Motor neuron (in vitro differentiated cells): Measurements from ENCODE around the gene RPS21. TPM values are rescaled to one million over a fixed set of nuclear protein-coding genes. Genes with fewer than 3 reads are reported as not detected.

Experiments
- ATAC-seq, 8 experiments: fragments of 200-7000 bp; cut with Tn5 transposase; replicated peaks in 6 of 8; 2 replicates each; pipeline ENCODE4 v1.8.0; 2021; ENCODE audit warnings: mild to moderate bottlenecking in 8 of 8, moderate library complexity in 8 of 8
- H3K27ac ChIP-seq, 2 donors: fragments of 250-450 bp; sonication (Bioruptor Pico); 2 replicates each; pipeline ENCODE4 v1.9.0; 2021; ENCODE audit warnings: antibody characterized with exemption in 2 of 2, mild to moderate bottlenecking in 2 of 2, moderate library complexity in 1 of 2
- H3K4me1 ChIP-seq, 2 donors: fragments of 250-450 bp; sonication (Bioruptor Pico); replicated peaks in 1 of 2; 2 replicates each; pipeline ENCODE4 v1.6.1; 2021; ENCODE audit warnings: antibody characterized with exemption in 2 of 2, mild to moderate bottlenecking in 2 of 2, moderate library complexity in 1 of 2
- H3K4me3 ChIP-seq, 5 donors: fragments of 250-450 bp; sonication (Bioruptor Pico); 2 replicates each; pipeline ENCODE4 v1.9.0; 2021; ENCODE audit warnings: antibody characterized with exemption in 5 of 5, mild to moderate bottlenecking in 5 of 5, moderate library complexity in 4 of 5
- WGBS, 10 experiments: fragments of 450-650 bp; shearing (Covaris generic); methylation state at CpG; one replicate each; pipeline ENCODE4 v1.0.0; 2022; 5-methylcytosine and 5-hydroxymethylcytosine counted together
- in situ Hi-C, 9 experiments: fragments of 400-800 bp; cut with MboI; loops; one replicate each; pipeline ENCODE4 v1.15.0; 2021; ENCODE audit warnings: low sequenced_read_pairs in 9 of 9, low pct_unique_long_range_greater_than_20kb in 2 of 9; ENCODE audit not compliant: unreplicated experiment in 9 of 9
- total RNA-seq, 8 experiments: library from RNA; unstranded; fragments of 300-600 nt; gene quantifications; 2 replicates each; pipeline versions ENCODE4 v1.2.3 to v1.2.4, GENCODE V29; 2022

RPS21 gene
- total RNA-seq, 8 experiments from 2014 or later: 960 to 3,776 (median 2,338) TPM

GRCh38 chr20:62426699-62427131 is 39.8 kb downstream of the RPS21 start:
- Histone ChIP-seq H3K4me1 (peaks cover 26 to 28% of the 10 kb centered on the region in 2 donors), H3K27ac (no peak overlapping the region), H3K4me3 (no peak overlapping the region)
- in situ Hi-C loops: no loop called here
- 55 to 100% (median 58%) methylated on average over 2 to 7 of the region's 22 CpGs; no CpG with 5 or more reads in 6 of the 10 experiments for WGBS, 10 experiments
- ATAC-seq: peak in 3 of 8 experiments; percentile 10 to 12 (median 12)

DNA sequence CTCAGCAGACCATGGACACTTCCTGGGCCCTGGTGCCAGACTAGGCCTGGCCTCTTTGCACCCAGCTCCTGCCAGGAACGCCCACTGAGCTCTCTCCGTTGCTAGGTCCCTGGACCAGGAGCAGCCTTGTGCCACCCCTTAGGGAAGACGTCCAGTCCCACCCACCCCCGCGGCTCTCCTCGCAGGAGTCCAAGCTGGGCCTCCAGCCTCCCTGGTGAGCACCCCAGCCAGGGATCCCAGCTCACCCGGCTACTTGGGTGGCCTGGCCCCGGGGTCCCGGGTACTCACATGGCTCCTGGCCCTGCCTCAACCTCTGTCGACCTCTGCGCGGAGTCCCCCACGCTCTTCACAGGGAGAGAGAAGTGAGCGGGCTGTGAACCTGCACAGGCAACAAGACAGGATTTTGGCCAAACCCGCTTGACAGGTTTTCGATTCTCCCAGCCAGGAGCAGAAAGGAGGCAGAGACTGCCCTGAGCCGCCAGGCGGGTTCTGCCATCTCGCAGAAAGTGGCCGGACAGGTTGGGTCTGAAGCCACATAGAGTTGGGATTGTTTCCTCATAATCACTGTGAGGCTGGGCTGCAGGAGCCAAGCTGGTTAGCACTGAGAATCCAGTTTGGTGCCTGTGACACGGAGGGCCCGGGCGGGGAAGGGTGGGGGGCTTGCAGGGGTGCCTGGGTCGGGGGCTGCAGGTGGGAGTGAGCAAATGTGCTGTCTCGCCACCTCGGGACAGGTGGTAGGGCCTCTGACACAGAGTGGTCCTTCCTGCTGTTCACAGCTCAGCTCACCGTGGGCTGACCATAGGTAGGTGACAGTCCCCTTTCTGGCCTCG is 40.5 kb downstream of the RPS21 start, which contains the start of gene RBBP8NL:
RBBP8NL (minus strand) TSS at position 368 of the 830 bp plus-strand sequence. CDS start 7,892 bp downstream, outside the sequence.
- Histone ChIP-seq H3K27ac (no peak within 1 kb of the TSS), H3K4me3 (no peak within 1 kb of the TSS), H3K4me1 (peaks cover 26 to 28% of the 10 kb centered on the region in 2 donors)
- WGBS, 10 experiments: 33 to 96% (median 84%) methylated on average over 4 to 9 of the region's 28 CpGs; no CpG with 5 or more reads in 7 of the 10 experiments
- in situ Hi-C loops: no loop called here
- peak in 1 of 8 experiments; percentile 1 for ATAC-seq

- Histone ChIP-seq H3K4me3 (no peak overlapping the region), H3K27ac (no peak overlapping the region), H3K4me1 (peaks cover 26 to 28% of the 10 kb centered on the region in 2 donors)
- peak in 3 of 8 experiments; percentile 3 to 59 (median 53) for ATAC-seq
- 95% methylated on average over 3 of the region's 10 CpGs; no CpG with 5 or more reads in 9 of the 10 experiments for WGBS, 10 experiments
- in situ Hi-C loops: no loop called here
Observed at GRCh38 chr20:62428002-62428372, 41.1 kb downstream of the RPS21 start.

DNA sequence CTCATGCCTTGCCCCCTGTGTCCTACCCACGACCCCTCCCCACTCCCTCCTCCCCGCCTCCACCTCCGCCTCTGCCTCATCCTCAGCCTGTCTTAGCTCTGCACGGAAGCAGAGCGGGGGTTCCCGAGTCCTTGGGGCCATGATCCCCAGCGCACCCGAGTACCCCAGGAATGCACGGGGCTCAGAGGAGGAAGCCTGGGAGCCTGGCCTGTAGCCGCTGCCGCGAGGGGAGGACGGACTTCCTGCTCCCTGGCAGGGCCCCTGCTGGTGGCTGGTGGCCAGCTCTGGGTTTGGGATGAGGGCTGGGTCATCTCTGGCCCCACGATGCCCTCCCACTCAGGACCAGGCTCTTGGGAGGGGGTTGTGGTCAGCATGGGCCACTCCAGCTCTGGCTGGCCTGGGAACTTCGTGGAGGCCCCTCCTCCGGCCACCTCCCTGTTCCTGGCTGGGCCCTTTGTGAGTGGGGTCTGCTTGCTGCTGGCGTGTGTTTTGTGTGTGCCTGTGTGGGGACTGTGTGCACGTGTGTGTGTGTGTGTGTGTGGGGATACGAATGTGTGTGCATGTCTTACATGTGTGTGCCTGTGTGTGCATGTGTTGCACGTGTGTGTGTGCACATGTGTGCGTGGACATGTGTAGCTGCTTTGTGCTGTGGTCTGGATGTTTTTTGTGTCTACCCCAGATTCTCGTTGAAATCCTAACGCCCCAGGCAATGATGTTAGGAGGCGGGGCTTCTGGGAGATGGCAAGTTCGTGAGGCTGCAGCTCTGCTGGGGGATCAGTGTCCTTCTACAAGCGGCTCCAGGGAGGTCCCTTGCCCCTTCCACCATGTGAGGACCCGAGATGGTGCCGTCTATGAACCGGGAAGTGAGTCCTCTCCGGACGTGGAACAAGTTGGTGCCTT is 41.7 kb downstream of the RPS21 start:
- H3K4me1 ChIP-seq: peaks cover 20 to 21% of the 10 kb centered on the region in 2 donors
- peak in 5 of 8 experiments; percentile 7 to 39 (median 14) for ATAC-seq
- no peak overlapping the region for H3K4me3 ChIP-seq
- H3K27ac ChIP-seq: no peak overlapping the region
- WGBS, 10 experiments: 18 to 100% (median 52%) methylated on average over 1 to 11 of the region's 31 CpGs; no CpG with 5 or more reads in 3 of the 10 experiments
- in situ Hi-C loops: no loop called here

DNA sequence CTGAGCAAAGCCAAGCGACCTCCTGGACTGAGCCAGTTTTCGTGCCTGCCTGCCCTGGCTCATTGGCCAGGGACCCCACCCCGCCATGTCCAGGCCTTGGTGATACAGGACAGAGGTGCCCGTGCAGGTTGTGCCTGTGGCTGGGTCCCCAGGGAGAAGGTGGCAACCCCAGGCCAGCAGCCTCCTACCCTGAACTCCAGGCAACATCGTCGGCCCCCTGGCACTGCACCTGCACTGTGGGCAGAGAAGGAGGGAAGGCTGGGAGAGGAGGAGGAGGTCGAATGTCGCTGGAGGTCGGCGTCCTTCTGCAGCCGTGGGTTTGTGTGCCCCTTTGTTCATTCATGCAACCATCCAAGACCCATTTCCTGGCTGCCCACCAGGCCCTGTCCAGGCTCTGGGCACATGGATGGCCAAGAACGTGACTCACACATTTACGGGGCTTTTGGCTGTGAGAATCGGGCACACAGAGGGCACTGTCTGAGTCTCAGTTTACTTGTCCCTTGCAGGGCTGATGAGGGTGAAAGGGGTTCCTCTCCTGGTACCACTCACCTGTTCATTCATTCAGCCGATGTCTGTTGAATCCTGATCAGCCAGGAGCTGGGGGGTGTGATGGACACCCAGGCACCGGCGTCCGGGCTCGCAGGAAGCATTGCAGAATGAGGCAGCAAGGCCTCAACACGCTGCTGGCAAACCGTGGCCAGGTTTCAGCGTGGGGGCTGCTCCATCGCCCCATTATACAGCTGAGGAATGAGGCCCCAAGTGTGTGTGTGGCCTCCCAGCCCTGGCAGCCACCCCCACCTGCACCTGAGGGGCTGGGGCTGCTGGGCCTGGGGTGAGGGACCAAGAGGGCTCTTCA is 42.8 kb downstream of the RPS21 start:
- Histone ChIP-seq H3K27ac (no peak overlapping the region), H3K4me1 (peaks cover 20 to 24% of the 10 kb centered on the region in 2 donors), H3K4me3 (no peak overlapping the region)
- in situ Hi-C loops: no loop called here
- WGBS, 10 experiments: 3 to 94% (median 74%) methylated on average over 2 to 7 of the region's 23 CpGs; no CpG with 5 or more reads in 6 of the 10 experiments
- ATAC-seq: no peak

- no peak overlapping the region for H3K4me3 ChIP-seq
- H3K4me1 ChIP-seq: peaks cover 19 to 24% of the 10 kb centered on the region in 2 donors
- no peak for ATAC-seq
- 68% methylated on average over 4 of the region's 10 CpGs; no CpG with 5 or more reads in 9 of the 10 experiments for WGBS, 10 experiments
- H3K27ac ChIP-seq: no peak overlapping the region
- in situ Hi-C loops: no loop called here
Observed at GRCh38 chr20:62430311-62430853, 43.5 kb downstream of the RPS21 start.

DNA sequence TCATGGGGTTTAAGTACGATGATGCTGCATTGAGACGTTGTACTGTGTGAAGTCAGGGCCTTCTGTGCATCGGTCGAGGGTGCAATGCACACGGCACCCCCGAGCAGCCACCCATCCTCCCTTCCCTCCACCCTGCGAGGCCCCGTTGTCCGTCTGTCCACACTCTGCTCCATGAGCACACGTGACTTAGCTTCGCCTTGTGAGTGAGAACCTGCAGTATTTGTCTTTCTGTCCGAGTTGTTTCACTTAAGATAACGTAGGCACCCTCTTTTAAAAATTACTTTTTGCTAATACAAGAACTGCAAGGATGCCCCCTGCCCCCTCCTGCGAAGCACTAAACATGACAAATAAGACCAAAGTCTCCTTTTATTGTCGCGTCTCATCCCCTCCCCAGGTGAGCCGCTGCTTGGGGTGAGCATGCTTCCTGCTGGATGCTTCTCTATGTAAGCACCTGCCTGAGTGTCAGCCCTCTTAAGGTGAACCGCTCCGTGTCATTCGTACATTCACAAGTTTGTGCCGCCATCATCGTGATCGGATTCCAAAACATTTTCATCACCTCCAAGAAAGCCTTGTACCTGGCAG is 44.1 kb downstream of the RPS21 start:
- no peak overlapping the region for H3K27ac ChIP-seq
- H3K4me3 ChIP-seq: no peak overlapping the region
- no peak for ATAC-seq
- 23 to 87% (median 77%) methylated on average over 6 to 14 of the region's 23 CpGs; no CpG with 5 or more reads in 3 of the 10 experiments for WGBS, 10 experiments
- peaks cover 19 to 24% of the 10 kb centered on the region in 2 donors for H3K4me1 ChIP-seq
- in situ Hi-C loops: no loop called here

DNA sequence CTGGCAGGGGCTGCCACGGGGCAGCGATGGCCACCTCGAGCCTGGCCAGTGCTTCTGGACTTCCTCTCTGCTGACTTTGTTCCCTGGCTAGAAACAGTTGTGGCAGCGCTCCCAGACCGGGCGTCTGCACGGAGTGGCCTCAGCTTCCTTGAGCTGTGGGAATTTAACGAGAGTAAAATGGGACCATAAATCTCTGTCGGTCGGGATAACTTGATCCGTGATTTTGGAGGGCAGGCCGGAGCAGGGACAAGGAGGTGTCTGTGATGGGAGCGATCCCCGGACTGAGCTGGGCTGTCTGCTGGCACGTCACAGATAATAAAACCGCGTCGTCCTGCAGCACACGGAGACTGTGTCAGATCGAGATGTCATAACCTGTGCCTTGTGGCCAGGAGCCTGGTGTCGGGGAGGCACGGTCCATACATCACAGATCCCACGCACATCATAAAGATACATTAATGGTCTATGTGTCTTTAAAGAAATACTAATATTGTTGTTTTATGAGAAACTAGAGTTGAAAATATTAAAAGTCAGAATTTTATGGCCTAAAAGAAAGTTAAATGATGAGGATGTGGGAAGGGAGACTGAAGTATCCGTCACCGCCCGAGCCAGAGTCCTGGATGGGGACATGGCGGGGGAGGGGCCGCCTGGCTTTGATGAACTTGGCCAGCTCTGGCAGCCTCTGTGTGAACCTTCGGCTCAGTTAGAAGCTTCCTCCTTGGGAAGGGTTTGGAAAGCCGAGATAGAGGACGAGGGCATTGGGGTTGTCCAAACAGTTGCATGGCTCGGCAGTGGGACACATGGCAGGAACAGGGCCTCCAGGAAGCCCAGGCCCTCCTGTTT is 47.0 kb downstream of the RPS21 start:
- peaks cover 8 to 12% of the 10 kb centered on the region in 2 donors for H3K4me1 ChIP-seq
- in situ Hi-C loops: no loop called here
- peak in 1 of 8 experiments; percentile 28 for ATAC-seq
- WGBS, 10 experiments: 8 to 84% (median 37%) methylated on average over 1 to 20 of the region's 32 CpGs; no CpG with 5 or more reads in 1 of the 10 experiments
- no peak overlapping the region for H3K27ac ChIP-seq
- H3K4me3 ChIP-seq: no peak overlapping the region

DNA sequence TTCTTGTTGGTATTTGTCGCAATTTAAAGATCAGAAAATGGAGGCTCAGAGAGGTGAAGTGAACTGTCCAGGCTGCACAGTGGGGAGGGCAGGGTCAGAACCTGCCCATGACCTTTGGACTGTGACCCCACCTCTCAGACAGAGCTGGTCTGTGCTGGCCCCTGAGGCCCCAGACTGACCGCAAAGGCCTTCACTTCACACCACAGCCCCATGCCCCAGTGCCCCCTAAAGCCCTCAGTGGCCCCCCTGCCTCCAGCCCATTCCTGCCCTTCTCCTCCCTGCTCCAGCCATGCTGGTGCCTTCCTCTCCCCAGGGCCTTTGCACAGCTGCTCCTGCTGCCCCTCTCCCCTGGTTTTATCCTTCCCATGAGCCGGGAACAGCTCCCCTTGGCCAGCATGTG is 49.8 kb downstream of the RPS21 start:
- H3K4me3 ChIP-seq: no peak overlapping the region
- no peak overlapping the region for H3K27ac ChIP-seq
- ATAC-seq: no peak
- H3K4me1 ChIP-seq: peaks cover 15 to 19% of the 10 kb centered on the region in 2 donors
- WGBS, 10 experiments: 100% methylated on average over 1 of the region's 3 CpGs; no CpG with 5 or more reads in 7 of the 10 experiments
- in situ Hi-C loops: no loop called here

- 62 to 100% (median 81%) methylated on average over 1 to 11 of the region's 12 CpGs; no CpG with 5 or more reads in 3 of the 10 experiments for WGBS, 10 experiments
- no peak overlapping the region for H3K4me3 ChIP-seq
- ATAC-seq: no peak
- in situ Hi-C loops: no loop called here
- peaks cover 15 to 19% of the 10 kb centered on the region in 2 donors for H3K4me1 ChIP-seq
- no peak overlapping the region for H3K27ac ChIP-seq
Observed at GRCh38 chr20:62437496-62437895, 50.6 kb downstream of the RPS21 start.

DNA sequence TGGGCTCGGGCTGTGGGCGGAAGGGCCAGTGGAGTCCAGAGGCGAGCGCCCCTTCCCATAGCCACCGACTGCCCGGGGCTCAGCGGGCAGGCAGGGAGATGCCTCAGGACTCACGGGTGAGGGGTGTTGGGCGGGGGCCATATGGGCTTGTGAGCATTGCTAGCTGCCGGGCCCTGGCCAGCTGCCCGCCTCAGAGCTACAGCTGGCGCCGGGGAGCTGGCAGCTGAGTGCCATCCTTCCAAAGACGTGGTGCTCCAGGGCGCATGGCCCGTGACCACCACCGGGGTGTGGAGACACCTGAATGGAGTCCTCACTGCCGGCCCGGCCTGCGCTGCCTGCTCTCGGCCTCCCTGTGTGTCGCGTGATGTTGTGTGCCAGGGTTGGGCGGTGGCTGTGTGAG is 51.0 kb downstream of the RPS21 start:
- no peak overlapping the region for H3K27ac ChIP-seq
- in situ Hi-C loops: no loop called here
- no peak overlapping the region for H3K4me3 ChIP-seq
- WGBS, 10 experiments: 60 to 97% (median 86%) methylated on average over 1 to 6 of the region's 24 CpGs; no CpG with 5 or more reads in 6 of the 10 experiments
- H3K4me1 ChIP-seq: peaks cover 15 to 19% of the 10 kb centered on the region in 2 donors
- ATAC-seq: peak in 1 of 8 experiments; percentile 5
